ENCODE measurements around the gene CDK19.
"Not testable (repeated sequence)": the region's sequence is repeated elsewhere in the genome, so short reads cannot be mapped to it uniquely, and the experiment has no call there.

The CDK19 gene

GRCh38 chr6:110617057-110617456 is 198.2 kb downstream of the CDK19 start:
- DNase-seq, result no peak

- DNase-seq, result no peak
These were observed 199.5 kb downstream of the CDK19 start for GRCh38 chr6:110615722-110616121.

GRCh38 chr6:110614586-110614985 is 200.7 kb downstream of the CDK19 start:
- DNase-seq, result no peak

DNA sequence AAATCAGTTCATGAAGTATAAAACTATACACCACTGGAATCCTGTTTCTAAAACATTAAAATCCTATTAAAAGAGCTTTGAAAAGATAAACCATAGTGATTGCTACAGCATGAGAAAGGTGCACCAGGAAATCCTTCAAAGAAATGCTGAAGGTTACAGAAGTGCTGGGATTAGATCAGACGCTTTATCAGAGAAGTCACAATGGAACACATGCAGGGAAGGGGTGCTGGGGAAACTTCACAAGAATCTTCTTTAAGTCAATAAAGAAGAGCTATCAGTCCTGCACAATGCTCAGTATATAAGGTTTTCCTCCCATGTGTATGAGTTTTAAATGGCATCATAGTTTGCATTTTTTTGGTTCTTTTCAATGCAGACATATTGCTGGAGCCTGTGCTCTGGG is 201.2 kb downstream of the CDK19 start:
- DNase-seq, result no peak

DNA sequence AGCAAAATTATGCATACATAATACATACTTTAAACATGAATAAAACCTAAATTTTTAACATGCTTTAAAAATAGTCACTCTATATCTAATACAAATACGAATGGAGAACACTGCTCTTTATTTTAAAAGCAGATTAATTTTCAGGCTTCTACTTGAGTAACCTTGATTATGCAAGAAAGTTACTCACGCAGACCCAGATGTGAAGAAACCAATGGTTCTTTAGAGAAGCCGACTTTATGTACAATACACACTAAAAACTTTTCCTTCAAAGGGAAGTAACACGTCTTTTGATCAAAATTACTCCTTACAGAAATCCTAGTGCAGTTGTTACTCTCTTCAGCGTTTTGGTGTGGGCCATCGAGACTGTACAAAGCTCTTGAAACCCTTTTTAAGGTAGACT is 201.9 kb downstream of the CDK19 start:
- no peak for DNase-seq

GRCh38 chr6:110612298-110612697 is 203.0 kb downstream of the CDK19 start:
- no peak for DNase-seq

DNA sequence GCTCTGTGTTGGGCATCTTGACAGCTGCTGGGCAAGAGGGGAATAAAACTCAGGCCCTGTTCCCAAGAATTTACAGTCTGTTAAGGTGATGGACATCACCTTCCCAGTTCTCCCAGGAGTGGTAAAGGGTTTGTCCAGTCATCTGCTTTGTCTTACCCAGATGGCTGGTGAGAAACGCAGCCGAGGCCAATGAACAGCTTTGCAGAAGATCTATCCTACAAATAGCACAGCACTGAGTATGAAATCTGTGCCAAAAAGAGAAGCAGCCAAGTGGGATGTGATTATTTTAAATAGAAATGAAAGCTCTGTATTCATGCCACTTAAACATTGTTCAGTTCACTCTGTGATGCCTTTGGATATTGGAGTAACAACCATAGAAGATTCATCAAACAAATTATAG is 206.2 kb downstream of the CDK19 start:
- DNase-seq, result no peak

- no peak for DNase-seq
These were observed 207.1 kb downstream of the CDK19 start for GRCh38 chr6:110608151-110608550.

DNA sequence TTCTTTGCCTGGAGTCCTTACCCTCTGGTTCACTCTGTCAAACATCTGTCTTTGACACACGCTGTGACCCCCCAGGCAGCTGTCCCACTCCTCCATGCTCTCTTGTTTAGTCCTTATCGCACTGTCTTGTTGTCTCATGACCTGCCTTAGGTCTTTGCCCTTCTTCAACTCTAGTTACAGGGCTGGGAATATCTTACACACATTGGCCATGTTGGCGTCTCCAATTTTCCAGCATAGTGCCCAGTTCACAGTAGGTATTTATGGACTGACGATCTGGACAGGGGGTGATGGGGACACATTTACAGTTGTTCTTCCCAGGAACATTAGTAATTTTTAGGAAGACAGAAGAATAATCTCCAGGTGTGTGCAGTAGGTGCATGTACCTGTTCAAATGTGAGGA is 209.1 kb downstream of the CDK19 start:
- no peak for DNase-seq

- not testable (repeated sequence) for DNase-seq
These were observed 214.6 kb downstream of the CDK19 start for GRCh38 chr6:110600640-110601039.

- DNase-seq, result no peak
These were observed 217.5 kb downstream of the CDK19 start for GRCh38 chr6:110597761-110598160.

- no peak for DNase-seq
These were observed 218.9 kb downstream of the CDK19 start for GRCh38 chr6:110596354-110596753.

DNA sequence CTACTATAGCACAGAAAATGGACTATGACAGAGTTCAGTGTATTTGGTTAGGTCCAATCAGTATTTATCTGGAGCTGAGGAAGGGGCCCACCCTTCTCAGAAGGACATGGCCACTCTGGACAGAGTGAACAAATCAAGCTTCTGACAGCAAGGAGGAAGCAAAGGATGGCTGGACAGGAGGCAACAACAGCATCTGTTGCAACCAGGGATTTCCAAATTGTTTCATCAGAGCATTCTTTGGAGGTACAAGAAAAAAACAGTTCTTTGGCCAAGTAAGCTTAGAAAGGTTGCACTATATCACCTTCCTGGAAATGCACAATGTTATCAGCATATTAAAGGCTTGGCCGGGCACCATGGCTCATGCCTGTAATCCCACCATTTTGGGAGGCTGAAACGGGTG is 220.2 kb downstream of the CDK19 start:
- DNase-seq, result no peak

DNA sequence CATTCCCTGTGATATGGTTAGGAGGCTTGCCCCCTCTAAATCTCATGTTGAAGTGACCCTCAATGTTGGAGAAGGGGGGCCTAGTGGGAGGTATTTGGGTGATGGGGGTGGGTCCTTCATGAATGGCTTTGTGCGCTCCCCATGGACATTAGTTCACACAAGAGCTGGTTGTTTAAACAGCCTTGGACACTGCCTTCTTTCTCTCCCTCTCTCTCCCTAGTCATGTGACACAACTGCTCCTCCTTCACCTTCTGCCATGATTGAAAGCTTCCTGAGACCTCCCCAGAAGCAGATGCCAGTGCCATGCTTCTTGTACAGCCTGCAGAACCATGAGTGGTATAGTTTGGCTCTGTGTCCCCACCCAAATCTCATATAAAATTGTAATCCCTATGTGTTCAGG is 221.6 kb downstream of the CDK19 start:
- no peak for DNase-seq

DNA sequence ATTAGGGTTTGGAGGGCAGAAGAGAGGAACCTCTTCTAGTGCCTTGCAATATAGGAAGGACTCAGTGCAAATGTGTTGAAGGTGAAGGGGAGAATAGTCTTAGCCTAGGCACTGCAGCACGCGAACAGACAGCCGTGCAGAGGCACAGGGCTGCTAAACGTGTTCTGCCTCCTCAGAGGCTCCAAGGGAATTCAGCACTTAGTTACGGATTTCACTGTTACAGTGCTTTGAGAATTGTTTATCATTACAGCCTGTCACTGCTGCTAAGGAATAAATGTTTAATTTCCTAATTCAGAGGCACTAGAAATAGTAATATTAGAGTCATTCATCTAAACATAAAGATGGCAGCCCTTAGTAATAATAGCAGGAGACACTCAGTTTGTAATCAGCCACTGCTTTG is 222.5 kb downstream of the CDK19 start:
- no peak for DNase-seq

DNA sequence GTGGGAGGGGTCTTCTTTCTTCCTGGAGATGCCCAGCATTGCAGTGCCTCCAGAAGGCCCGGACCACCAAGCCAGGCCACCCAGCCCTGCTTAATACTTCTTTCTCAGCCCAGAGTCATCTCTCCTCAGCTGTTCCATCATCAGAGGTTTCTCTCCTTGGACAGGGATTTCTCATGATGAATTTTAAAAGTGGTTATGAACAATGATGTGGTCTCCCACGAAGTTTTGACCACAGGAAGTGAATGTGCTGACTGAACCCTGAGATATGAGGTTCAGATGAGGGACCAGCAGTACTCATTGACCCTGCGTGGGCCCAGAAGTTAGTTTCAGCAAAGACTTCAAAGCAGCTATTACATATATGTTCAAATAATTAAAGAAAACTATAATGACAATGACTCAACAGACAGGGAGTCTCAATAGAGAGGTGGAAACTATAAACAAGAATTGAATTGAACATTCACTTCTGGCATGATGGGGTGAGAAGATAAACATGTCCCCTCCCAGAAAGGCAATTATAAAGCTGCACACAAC is 224.4 kb downstream of the CDK19 start:
- DNase-seq, result no peak

DNA sequence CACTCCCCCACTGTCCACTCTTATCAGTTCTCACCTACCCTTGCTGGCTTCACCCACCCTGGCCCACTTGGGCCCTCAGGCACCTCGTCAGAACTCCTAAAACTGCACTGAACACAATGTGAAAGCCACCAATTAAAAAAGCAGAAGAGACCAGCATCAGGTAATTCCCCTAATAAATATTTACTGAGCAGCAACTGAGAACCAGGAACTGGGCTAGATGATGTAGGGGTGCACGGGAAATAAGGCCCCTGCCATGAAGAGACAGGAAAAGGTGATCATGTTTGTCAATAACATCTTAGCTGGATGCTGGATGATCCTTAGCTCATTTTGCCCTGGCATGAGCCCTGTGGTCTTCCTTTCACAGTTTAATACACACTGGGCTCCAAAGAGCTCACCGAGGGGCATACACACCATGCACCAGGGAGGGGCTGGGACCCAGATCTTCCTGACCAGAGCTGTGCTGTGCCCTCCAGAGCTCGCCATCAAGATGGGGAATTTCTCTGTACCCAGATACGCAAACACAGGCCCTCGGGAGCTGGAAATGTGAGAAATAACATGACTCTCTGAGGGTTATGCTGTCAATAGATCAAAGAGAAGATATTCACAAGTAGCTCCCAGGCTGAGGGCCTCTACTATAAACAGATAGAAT is 225.3 kb downstream of the CDK19 start:
- DNase-seq, result no peak

- DNase-seq, result no peak
These were observed 227.9 kb downstream of the CDK19 start for GRCh38 chr6:110587328-110587727.

- no peak for DNase-seq
These were observed 233.6 kb downstream of the CDK19 start for GRCh38 chr6:110581679-110582078.

DNA sequence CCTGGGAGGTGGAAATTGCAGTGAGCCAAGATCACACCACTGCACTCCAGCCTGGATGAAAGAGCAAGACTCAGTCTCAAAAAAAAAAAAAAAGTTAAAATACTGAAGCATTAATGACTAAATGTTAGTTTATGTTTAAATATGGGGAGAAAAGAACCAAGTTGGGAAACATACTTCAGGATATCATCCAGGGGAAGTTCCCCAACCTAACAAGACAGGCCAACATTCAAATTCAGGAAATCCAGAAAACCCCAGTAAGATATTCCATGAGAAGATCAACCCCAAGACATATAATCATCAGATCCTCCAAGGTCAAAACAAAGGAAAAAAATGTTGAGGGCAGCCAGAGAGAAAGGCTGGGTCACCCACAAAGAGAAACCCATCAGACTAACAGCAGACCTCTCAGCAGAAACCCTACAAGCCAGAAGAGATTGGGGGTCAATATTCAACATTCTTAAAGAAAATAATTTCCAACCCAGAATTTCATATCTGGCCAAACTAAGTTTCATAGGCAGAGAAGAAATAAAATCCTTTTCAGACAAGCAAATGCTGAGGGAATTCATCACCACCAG is 237.6 kb downstream of the CDK19 start:
- DNase-seq, result not testable (repeated sequence)

GRCh38 chr6:110575925-110576463 is 239.3 kb downstream of the CDK19 start:
- DNase-seq, result no peak

DNA sequence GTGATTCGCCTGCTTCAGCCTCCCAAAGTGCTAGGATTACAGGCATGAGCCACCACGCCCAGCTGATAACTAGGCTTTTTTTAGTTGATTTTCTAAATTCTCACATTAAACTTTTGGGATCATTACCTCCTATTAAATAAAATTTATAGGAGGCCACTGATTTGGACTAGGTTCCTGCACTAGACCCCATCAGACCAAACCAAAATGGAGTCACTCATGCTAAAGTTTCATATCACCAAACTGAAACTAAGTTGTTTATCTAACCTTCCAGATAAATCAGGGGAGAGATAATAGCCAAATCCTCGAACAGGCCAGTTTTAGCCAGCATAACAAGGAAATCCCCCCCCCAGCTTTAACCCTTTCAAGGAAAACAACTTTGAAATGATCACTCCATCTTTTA is 240.5 kb downstream of the CDK19 start:
- no peak for DNase-seq

- DNase-seq, result no peak
These were observed 241.7 kb downstream of the CDK19 start for GRCh38 chr6:110573537-110573936.

DNA sequence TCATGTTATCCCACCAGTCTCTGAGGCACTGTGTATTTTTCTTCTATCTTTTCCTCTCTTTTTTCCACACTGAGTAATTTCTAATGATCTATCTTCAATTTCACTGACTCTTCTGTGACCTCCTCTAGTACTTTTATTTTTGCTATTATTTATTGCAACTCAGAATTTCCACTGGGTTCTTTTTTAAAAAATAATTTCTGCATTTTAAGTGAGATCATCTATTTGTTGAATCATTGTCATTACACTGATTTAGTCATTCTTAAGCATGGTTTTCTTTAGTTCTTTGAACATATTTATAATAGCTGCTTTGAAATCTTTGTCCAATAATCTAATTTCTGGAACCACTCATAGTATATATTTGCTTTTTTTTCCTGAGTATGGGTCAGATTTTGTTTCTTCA is 242.1 kb downstream of the CDK19 start:
- DNase-seq, result no peak

Measured in NCI-H1417 treated with DMSO at 0.1 percent for 48 hours (cell line).